Suprapubic skin (tissue), 3 donors: Measurements from ENCODE around the gene LRRC51.

Experiments
- CTCF ChIP-seq, 2 donors: fragments of 200-600 bp in 1 of 2; fragments of 450-650 bp in 1 of 2; sonication (generic) in 1 of 2; IDR thresholded peaks; one replicate each; pipeline ENCODE4 v1.5.1; 2016 to 2019; ENCODE audit warnings: antibody characterized with exemption in 2 of 2, mild to moderate bottlenecking in 1 of 2, moderate library complexity in 1 of 2
- EP300 ChIP-seq: sonication (generic); formaldehyde crosslinking; IDR thresholded peaks from one replicate; pipeline ENCODE4 v1.6.1; 2017; ENCODE audit warnings: antibody characterized with exemption
- POLR2A ChIP-seq, 2 donors: fragments of 450-650 bp; IDR thresholded peaks; one replicate each; pipeline ENCODE4 v1.6.1; 2017; ENCODE audit warnings: antibody characterized with exemption in 2 of 2, mild to moderate bottlenecking in 2 of 2, moderate library complexity in 2 of 2

- no peak for TF ChIP-seq CTCF (IDR thresholded peaks at IDR 0.05)
- TF ChIP-seq EP300: no peak
- no peak for TF ChIP-seq POLR2A (IDR thresholded peaks at IDR 0.05)
Measured at GRCh38 chr11:72039031-72039855, 41.4 kb upstream of the LRRC51 start.
